Measurements from ENCODE around the gene THEMIS. TPM values are rescaled to one million over a fixed set of nuclear protein-coding genes. Genes with fewer than 3 reads are reported as not detected.

Gene THEMIS
- polyA plus RNA-seq, 1 donor (not counting 4 experiments of a cell fraction or from before 2014, with no cell fraction given), result not detected

GRCh38 chr6:127821431-127821830 is 79.4 kb downstream of the THEMIS start:
- dilution Hi-C loops (cut with MboI; ENCODE audit: extremely low pct_ligation_motif_present, low sequenced_read_pairs), result no loop called here
- H3K4me2 ChIP-seq (ENCODE audit: control insufficient read depth, extremely low read depth, insufficient read depth, low read depth, low read length), result no peak overlapping the region
- no peak overlapping the region for H3K9ac ChIP-seq (ENCODE audit: control insufficient read depth, extremely low read depth, insufficient read depth, low read length)
- H3K27ac ChIP-seq (ENCODE audit: control insufficient read depth, insufficient read depth, low read length), result no peak overlapping the region
- no peaks in the 10 kb centered on the region for H3K4me1 ChIP-seq (ENCODE audit: control insufficient read depth, extremely low read depth, insufficient read depth, low read length)
- H3K27me3 ChIP-seq (ENCODE audit: control insufficient read depth, extremely low read depth, insufficient read depth, low read length), result peaks cover 35% of the 10 kb centered on the region
- H3K9me1 ChIP-seq (ENCODE audit: control insufficient read depth, extremely low read depth, insufficient read depth, low read length), result no peaks in the 10 kb centered on the region
- H4K20me1 ChIP-seq (ENCODE audit: control insufficient read depth, extremely low read depth, insufficient read depth, low read length), result no peaks in the 10 kb centered on the region
- H3K9me3 ChIP-seq (ENCODE audit: control insufficient read depth, low read depth, low read length), result no peaks in the 10 kb centered on the region
- TF ChIP-seq EZH2 (IDR thresholded peaks at IDR 0.05; ENCODE audit: low read length), result no peak
- no peak overlapping the region for H2AFZ ChIP-seq (ENCODE audit: control insufficient read depth, low read length)
- no peak for FAIRE-seq
- no peaks in the 10 kb centered on the region for H3K36me3 ChIP-seq (ENCODE audit: control insufficient read depth in 2 of 2, extremely low read depth in 1 of 2, insufficient read depth in 2 of 2, low read length in 2 of 2)
- H3K79me2 ChIP-seq (ENCODE audit: control insufficient read depth, insufficient read depth, low read length), result no peaks in the 10 kb centered on the region
- no peak overlapping the region for H3K4me3 ChIP-seq (ENCODE audit: control insufficient read depth in 2 of 3, extremely low read depth in 1 of 3, insufficient read depth in 2 of 3, low read depth in 1 of 3, low read length in 3 of 3)
- no peak for DNase-seq (ENCODE audit: low read depth, low spot score)

GRCh38 chr6:127818149-127818548 is 82.7 kb downstream of the THEMIS start:
- no peaks in the 10 kb centered on the region for H3K4me1 ChIP-seq (ENCODE audit: control insufficient read depth, extremely low read depth, insufficient read depth, low read length)
- no peak overlapping the region for H3K4me3 ChIP-seq (ENCODE audit: control insufficient read depth in 2 of 3, extremely low read depth in 1 of 3, insufficient read depth in 2 of 3, low read depth in 1 of 3, low read length in 3 of 3)
- H3K4me2 ChIP-seq (ENCODE audit: control insufficient read depth, extremely low read depth, insufficient read depth, low read depth, low read length), result no peak overlapping the region
- H3K27ac ChIP-seq (ENCODE audit: control insufficient read depth, insufficient read depth, low read length), result no peak overlapping the region
- dilution Hi-C loops (cut with MboI; ENCODE audit: extremely low pct_ligation_motif_present, low sequenced_read_pairs), result no loop called here
- H3K79me2 ChIP-seq (ENCODE audit: control insufficient read depth, insufficient read depth, low read length), result no peaks in the 10 kb centered on the region
- TF ChIP-seq EZH2 (IDR thresholded peaks at IDR 0.05; ENCODE audit: low read length), result no peak
- TF ChIP-seq, protein P1, sequence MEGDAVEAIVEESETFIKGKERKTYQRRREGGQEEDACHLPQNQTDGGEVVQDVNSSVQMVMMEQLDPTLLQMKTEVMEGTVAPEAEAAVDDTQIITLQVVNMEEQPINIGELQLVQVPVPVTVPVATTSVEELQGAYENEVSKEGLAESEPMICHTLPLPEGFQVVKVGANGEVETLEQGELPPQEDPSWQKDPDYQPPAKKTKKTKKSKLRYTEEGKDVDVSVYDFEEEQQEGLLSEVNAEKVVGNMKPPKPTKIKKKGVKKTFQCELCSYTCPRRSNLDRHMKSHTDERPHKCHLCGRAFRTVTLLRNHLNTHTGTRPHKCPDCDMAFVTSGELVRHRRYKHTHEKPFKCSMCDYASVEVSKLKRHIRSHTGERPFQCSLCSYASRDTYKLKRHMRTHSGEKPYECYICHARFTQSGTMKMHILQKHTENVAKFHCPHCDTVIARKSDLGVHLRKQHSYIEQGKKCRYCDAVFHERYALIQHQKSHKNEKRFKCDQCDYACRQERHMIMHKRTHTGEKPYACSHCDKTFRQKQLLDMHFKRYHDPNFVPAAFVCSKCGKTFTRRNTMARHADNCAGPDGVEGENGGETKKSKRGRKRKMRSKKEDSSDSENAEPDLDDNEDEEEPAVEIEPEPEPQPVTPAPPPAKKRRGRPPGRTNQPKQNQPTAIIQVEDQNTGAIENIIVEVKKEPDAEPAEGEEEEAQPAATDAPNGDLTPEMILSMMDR (optimal IDR thresholded peaks at IDR 0.05 in 1 of 3, IDR thresholded peaks at IDR 0.05 in 1 of 3, conservative IDR thresholded peaks at IDR 0.05 in 1 of 3; ENCODE audit: extremely low read depth in 1 of 3, insufficient read depth in 2 of 3, low read length in 3 of 3), result no peak
- no peaks in the 10 kb centered on the region for H3K36me3 ChIP-seq (ENCODE audit: control insufficient read depth in 2 of 2, extremely low read depth in 1 of 2, insufficient read depth in 2 of 2, low read length in 2 of 2)
- no peaks in the 10 kb centered on the region for H3K9me3 ChIP-seq (ENCODE audit: control insufficient read depth, low read depth, low read length)
- H3K27me3 ChIP-seq (ENCODE audit: control insufficient read depth, extremely low read depth, insufficient read depth, low read length), result peaks cover 39% of the 10 kb centered on the region
- H2AFZ ChIP-seq (ENCODE audit: control insufficient read depth, low read length), result no peak overlapping the region
- FAIRE-seq (no peak), DNase-seq (ENCODE audit: low read depth, low spot score) (no peak)
- H3K9ac ChIP-seq (ENCODE audit: control insufficient read depth, extremely low read depth, insufficient read depth, low read length), result no peak overlapping the region
- no peaks in the 10 kb centered on the region for H4K20me1 ChIP-seq (ENCODE audit: control insufficient read depth, extremely low read depth, insufficient read depth, low read length)
- H3K9me1 ChIP-seq (ENCODE audit: control insufficient read depth, extremely low read depth, insufficient read depth, low read length), result no peaks in the 10 kb centered on the region

- dilution Hi-C loops (cut with MboI; ENCODE audit: extremely low pct_ligation_motif_present, low sequenced_read_pairs), result no loop called here
- no peak for TF ChIP-seq EZH2 (IDR thresholded peaks at IDR 0.05; ENCODE audit: low read length)
- TF ChIP-seq, protein P1 (optimal IDR thresholded peaks at IDR 0.05 in 1 of 3, IDR thresholded peaks at IDR 0.05 in 1 of 3, conservative IDR thresholded peaks at IDR 0.05 in 1 of 3; ENCODE audit: extremely low read depth in 1 of 3, insufficient read depth in 2 of 3, low read length in 3 of 3), result no peak
- H3K79me2 ChIP-seq (ENCODE audit: control insufficient read depth, insufficient read depth, low read length), result no peaks in the 10 kb centered on the region
Measured at GRCh38 chr6:127816643-127817042, 84.2 kb downstream of the THEMIS start.

More at GRCh38 chr6:127816643-127817042, 84.2 kb downstream of the THEMIS start:
- H4K20me1 ChIP-seq (ENCODE audit: control insufficient read depth, extremely low read depth, insufficient read depth, low read length), result no peaks in the 10 kb centered on the region
- no peak overlapping the region for H3K9ac ChIP-seq (ENCODE audit: control insufficient read depth, extremely low read depth, insufficient read depth, low read length)
- no peaks in the 10 kb centered on the region for H3K36me3 ChIP-seq (ENCODE audit: control insufficient read depth in 2 of 2, extremely low read depth in 1 of 2, insufficient read depth in 2 of 2, low read length in 2 of 2)
- FAIRE-seq, result no peak
- H3K4me3 ChIP-seq (ENCODE audit: control insufficient read depth in 2 of 3, extremely low read depth in 1 of 3, insufficient read depth in 2 of 3, low read depth in 1 of 3, low read length in 3 of 3), result no peak overlapping the region
- no peaks in the 10 kb centered on the region for H3K9me1 ChIP-seq (ENCODE audit: control insufficient read depth, extremely low read depth, insufficient read depth, low read length)
- no peak overlapping the region for H2AFZ ChIP-seq (ENCODE audit: control insufficient read depth, low read length)
- H3K4me1 ChIP-seq (ENCODE audit: control insufficient read depth, extremely low read depth, insufficient read depth, low read length), result no peaks in the 10 kb centered on the region
- H3K27ac ChIP-seq (ENCODE audit: control insufficient read depth, insufficient read depth, low read length), result no peak overlapping the region
- H3K9me3 ChIP-seq (ENCODE audit: control insufficient read depth, low read depth, low read length), result no peaks in the 10 kb centered on the region
- peaks cover 42% of the 10 kb centered on the region for H3K27me3 ChIP-seq (ENCODE audit: control insufficient read depth, extremely low read depth, insufficient read depth, low read length)
- no peak for DNase-seq (ENCODE audit: low read depth, low spot score)
- no peak overlapping the region for H3K4me2 ChIP-seq (ENCODE audit: control insufficient read depth, extremely low read depth, insufficient read depth, low read depth, low read length)
